IMR-90 (cell line): ENCODE results near the gene UPK2.

Experiments used
- BHLHE40 ChIP-seq: fragments of 150-350 bp; IDR thresholded peaks from 2 replicates; pipeline ENCODE4 v1.6.1; 2016; ENCODE audit warnings: mild to moderate bottlenecking, low read depth, low read length
- CEBPB ChIP-seq: IDR thresholded peaks from 2 replicates; pipeline ENCODE4 v1.6.1; 2012; ENCODE audit warnings: low read depth, low read length, improper control_type of control experiment
- CTCF ChIP-seq: conservative IDR thresholded peaks from 2 replicates; pipeline ENCODE4 v1.5.1; 2012; ENCODE audit warnings: mild to moderate bottlenecking, low read depth, low read length, improper control_type of control experiment
- MAFK ChIP-seq: IDR thresholded peaks from 2 replicates; pipeline ENCODE4 v1.6.1; 2012; ENCODE audit warnings: low read depth, low read length, improper control_type of control experiment
- MAZ ChIP-seq: IDR thresholded peaks from 2 replicates; pipeline ENCODE4 v1.6.1; 2012; ENCODE audit warnings: low read depth, mild to moderate bottlenecking, low read length, improper control_type of control experiment, moderate library complexity, borderline replicate concordance
- MXI1 ChIP-seq: IDR thresholded peaks from 2 replicates; pipeline ENCODE4 v1.6.1; 2012; ENCODE audit warnings: low read depth, mild to moderate bottlenecking, low read length, moderate library complexity, borderline replicate concordance
- POLR2A ChIP-seq: IDR thresholded peaks from 2 replicates; pipeline ENCODE4 v1.6.1; 2012; ENCODE audit warnings: mild to moderate bottlenecking, low read depth, low read length
- RAD21 ChIP-seq: IDR thresholded peaks from 2 replicates; pipeline ENCODE4 v1.6.1; 2012; ENCODE audit warnings: low read length, improper control_type of control experiment
- RFX5 ChIP-seq: IDR thresholded peaks from 2 replicates; pipeline ENCODE4 v1.8.0; 2012; ENCODE audit warnings: low read depth, mild to moderate bottlenecking, low read length, moderate library complexity
- USF2 ChIP-seq: fragments of 150-350 bp; IDR thresholded peaks from 2 replicates; pipeline ENCODE4 v1.6.1; 2017; ENCODE audit warnings: mild to moderate bottlenecking, antibody characterized with exemption, low read length, low read depth

DNA sequence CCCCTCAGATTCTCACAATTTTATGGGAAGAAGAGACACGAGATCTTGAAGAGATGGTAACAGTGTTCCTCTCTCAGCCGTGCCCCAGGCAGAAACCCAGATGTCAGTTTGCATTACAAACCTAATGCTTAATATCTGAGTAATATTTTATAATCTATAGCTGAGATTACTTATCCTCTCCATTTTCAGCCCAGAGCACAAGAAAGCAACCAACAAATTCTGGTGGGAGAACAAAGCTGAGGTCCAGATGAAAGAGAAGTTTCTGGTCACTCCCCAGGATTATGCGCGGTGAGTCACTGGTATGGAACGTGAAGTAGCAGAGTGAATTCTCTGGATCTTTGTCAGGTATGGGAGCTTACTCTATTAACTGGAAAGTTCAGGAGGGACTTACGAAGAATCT is 42.7 kb downstream of the UPK2 start:
- no peak for TF ChIP-seq POLR2A
- no peak for TF ChIP-seq CTCF
- TF ChIP-seq MXI1, result no peak
- no peak for TF ChIP-seq RFX5
- no peak for TF ChIP-seq BHLHE40
- no peak for TF ChIP-seq MAFK
- no peak for TF ChIP-seq RAD21
- TF ChIP-seq USF2, result no peak
- TF ChIP-seq MAZ, result no peak
- no peak for TF ChIP-seq CEBPB
